T-helper 2 cell treated with Interferon-gamma antibody and Interleukin-4, amounts not matched to agents 100 ng/mL and 5 ng/mL, for 36 hours (primary cell): Measurements from ENCODE around the gene BPI. TPM values are rescaled to one million over a fixed set of nuclear protein-coding genes. Genes with fewer than 3 reads are reported as not detected.
"Not testable (repeated sequence)": the region's sequence is repeated elsewhere in the genome, so short reads cannot be mapped to it uniquely, and the experiment has no call there.

ENCODE experiments used
- intact Hi-C: fragments of 100-400 bp; cut with micrococcal nuclease; formaldehyde crosslinking; loops from one replicate; pipeline ENCODE4 v1.15.1; 2023
- total RNA-seq: library from RNA; stranded (reverse); gene quantifications from 2 replicates; pipeline ENCODE4 v1.2.3, GENCODE V29; 2022

The BPI gene
- total RNA-seq, 1 donor from 2014 or later: not detected

- intact Hi-C loops: no loop called here
Measured at GRCh38 chr20:38302786-38303185, 1.2 kb upstream of the BPI start.

- intact Hi-C loops: no loop called here
Measured at GRCh38 chr20:38304845-38305447, 990 bp downstream of the BPI start.

- intact Hi-C loops: no loop called here
Measured at GRCh38 chr20:38305541-38305940, 1.6 kb downstream of the BPI start.

DNA sequence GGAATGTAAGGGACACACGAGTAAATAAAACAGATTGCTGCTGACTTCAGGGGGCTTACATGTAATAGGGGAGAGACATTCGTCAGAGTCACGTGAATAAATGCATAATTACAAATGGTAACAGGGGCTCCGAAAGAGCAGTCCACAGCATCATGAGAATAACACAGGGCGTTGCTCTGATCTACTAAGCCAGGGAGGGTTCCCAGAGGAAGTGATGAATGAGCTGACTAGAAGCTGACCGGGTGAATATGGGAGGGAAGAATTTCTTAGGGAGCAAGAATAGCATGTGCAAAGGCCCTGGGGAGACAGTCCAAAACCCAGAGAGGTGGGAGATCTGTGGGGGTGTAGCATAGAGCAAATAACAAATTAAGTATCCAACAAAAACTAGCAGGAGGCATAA is 2.4 kb downstream of the BPI start:
- intact Hi-C loops: no loop called here

DNA sequence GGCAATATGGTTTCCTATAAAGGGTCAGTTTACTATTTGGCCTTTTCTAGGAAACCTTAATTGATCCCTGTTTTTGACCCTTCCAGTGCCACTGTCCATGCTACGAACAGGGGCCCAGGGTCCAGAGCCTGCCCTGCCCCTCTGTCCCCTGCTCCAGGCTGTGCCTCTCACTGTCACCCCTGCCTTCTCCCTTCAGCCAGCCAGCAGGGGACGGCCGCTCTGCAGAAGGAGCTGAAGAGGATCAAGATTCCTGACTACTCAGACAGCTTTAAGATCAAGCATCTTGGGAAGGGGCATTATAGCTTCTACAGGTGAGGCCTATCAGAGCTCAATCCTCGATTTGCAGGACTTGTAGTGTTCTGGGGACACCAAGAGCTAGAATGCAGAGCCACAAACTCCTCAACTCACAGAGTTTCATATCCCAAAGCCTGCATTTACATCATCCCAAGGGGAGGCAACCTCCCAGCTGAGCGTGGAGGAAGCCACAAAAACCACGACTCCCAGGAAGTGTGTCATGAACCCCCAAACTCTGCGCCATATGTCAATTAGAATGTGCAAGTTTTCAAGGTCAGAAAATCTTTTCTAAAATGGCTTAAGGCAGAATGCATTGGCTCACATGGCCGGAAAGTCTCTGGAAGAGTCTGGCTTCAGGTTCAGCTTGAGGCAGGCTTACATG is 3.6 kb downstream of the BPI start:
- intact Hi-C loops: no loop called here

- intact Hi-C loops: no loop called here
Measured at GRCh38 chr20:38308047-38308438, 4.1 kb downstream of the BPI start.

DNA sequence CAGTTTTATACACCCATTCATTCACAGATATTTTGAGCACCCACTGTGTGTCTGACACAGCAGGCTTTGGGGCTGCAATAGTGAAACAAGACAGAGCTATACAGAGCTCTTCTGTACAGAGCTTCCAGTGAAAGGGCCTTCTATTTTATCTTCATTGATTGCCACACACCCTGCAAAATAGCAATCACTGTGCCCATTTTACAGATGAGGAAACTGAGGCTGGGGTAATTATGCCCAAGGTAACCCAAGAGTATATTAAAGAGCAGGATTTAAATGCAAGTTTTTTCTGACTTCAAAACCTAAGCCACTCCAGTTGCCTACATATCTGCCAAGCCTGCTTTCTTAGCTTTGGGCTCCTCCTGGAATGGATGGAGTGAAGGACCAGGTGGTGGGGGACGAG is 4.5 kb downstream of the BPI start:
- intact Hi-C loops: no loop called here

GRCh38 chr20:38311091-38311490 is 7.1 kb downstream of the BPI start:
- intact Hi-C loops: no loop called here

- intact Hi-C loops: no loop called here
Measured at GRCh38 chr20:38311491-38311890, 7.5 kb downstream of the BPI start.

DNA sequence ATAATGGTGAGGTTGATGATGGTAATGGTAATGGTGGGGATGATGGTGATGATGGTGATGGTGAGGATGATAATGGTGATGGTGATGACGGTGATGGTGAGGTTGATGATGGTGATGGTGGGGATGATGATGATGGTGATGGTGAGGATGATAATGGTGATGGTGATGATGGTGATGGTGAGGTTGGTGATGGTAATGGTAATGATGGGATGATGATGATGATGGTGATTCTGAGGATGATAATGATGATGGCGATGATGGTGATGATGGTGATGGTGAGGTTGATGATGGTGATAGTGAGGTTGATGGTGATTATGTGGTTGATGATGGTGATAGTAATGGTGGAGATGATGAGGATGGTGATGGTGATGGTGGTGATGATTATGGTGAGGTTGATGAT is 9.7 kb downstream of the BPI start:
- intact Hi-C loops: no loop called here

- intact Hi-C loops: not testable (repeated sequence)
Measured at GRCh38 chr20:38314350-38314749, 10.4 kb downstream of the BPI start.

GRCh38 chr20:38315290-38315966 is 11.5 kb downstream of the BPI start:
- intact Hi-C loops: no loop called here

DNA sequence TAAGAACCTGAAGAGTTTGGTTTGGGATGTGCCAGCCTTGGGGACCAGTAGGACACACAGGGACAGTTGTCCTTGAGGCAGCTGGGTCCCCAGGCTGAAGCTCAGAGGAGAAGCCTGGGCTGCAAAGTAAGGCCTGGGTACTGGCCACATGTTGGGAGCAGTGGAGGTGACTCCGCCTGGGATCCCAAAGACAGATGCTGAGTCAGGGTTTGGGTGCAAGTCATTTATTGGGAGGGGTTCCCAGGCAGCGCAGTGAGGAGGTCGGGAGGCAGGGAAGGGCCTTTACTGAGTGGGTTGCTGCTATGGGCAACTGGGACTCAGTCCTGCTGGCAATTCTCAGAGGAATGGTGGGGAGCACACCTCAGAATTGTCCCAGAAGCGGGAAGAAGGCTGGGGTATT is 12.4 kb downstream of the BPI start:
- intact Hi-C loops: no loop called here

DNA sequence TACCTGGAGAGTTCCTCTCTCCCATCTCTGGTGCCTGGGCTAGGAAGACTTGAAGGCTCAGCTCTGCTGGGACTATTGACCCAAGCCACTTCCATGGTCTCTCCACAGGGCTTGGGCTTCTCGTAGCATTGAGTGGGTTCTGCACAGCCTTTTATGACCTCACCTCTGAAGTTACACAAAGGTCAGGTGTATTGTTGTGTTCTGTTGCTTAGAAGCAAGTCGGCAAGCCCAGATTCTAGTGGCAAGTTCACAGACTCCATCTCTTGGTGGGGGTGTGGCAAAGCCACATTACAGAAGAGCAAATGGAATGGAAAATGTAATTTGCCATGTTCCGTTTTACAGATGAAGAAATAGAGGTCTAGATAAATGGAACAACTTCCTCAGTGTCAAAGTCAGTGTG is 13.5 kb downstream of the BPI start:
- intact Hi-C loops: no loop called here

DNA sequence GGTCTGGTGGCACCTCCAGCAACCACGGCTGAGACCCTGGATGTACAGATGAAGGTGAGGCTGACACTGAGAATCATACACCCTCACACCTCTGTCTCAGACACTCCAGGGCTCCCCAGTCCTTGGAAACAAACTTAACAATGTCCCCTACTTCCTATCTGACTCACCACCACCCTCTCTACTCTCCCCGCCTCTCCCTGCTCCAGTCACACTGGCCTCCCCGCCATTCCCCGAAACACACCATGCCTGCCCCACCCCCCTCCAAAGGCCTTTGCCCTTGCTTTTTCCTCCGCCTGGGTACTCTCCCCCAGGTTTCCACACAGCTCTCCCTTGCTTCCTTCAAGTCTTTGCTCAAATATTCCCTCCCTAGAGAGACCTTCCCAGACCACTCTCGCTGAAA is 16.3 kb downstream of the BPI start:
- intact Hi-C loops: no loop called here

- intact Hi-C loops: no loop called here
Measured at GRCh38 chr20:38321959-38322598, 18.1 kb downstream of the BPI start.

GRCh38 chr20:38324159-38324558 is 20.2 kb downstream of the BPI start:
- intact Hi-C loops: no loop called here

DNA sequence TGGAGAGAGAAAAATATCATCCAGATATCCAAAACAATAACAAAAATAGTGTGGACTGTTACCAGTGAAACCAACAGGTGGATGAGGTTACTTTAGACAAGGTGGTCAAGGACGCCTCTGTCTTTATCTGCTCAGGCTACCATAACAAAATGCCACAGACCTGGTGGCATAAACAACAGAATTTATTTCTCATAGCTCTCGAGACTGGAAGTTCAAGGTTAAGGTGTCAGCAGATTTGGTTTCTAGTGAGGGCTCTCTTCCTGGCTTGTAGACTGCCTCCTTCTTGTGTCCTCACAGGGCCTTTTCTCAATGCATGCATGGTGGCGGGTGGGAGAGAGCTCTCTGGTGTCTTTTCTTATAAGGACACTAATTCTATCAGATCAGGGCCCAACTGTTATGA is 21.2 kb downstream of the BPI start:
- intact Hi-C loops: no loop called here

GRCh38 chr20:38325905-38326304 is 21.9 kb downstream of the BPI start:
- intact Hi-C loops: no loop called here

DNA sequence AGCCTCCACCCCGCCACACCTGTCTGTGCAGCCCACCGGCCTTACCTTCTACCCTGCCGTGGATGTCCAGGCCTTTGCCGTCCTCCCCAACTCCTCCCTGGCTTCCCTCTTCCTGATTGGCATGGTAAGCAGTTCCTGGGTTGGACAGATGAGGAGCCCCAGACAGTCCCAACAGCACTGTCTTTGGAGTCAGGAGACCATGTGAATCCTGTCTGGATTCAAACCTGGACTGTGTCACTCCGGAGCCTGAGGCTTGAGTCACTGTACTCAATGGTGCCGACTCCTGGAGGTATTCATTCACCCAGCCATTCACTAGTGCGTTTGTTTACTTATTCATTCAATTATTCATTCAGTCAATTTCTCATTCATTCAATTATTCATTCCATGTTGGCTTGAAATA is 22.4 kb downstream of the BPI start:
- intact Hi-C loops: no loop called here

GRCh38 chr20:38330638-38331037 is 26.7 kb downstream of the BPI start:
- intact Hi-C loops: no loop called here

DNA sequence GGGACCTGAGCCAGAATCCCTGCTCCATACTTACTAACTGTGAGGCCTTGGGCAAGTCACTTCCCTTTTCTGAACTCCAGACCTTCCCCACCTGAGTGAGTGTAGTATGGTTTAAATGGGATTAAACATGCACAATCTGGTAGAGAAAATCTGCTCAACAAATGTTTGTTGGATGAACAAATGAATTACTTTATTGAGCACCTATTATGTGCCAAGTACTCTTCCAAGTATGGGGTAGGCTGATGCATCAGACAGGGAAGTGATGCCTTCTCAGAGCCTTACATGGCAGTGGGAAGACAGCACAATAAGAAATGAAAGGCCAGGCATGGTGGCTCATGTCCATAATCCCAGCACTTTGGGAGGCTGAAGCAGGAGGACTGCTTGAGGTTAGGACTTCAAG is 27.3 kb downstream of the BPI start:
- intact Hi-C loops: no loop called here
